IMR-90 (cell line): ENCODE measurements around the gene PTPRN2. TPM values are rescaled to one million over a fixed set of nuclear protein-coding genes. Genes with fewer than 3 reads are reported as not detected.

Experiments
- ATAC-seq: fragments of 200-7000 bp; cut with Tn5 transposase; 2 replicates; pipeline ENCODE4 v1.9.1; 2020; ENCODE audit warnings: low read depth, mild to moderate bottlenecking, moderate library complexity
- BruUV-seq: library from RNA; stranded (reverse); fragments of 400-500 nt; replicated peaks from 2 replicates; lab custom pipeline; 2021; lab: Mats Ljungman, UMichigan
- CTCF ChIA-PET: fragments of 300-600 bp; formaldehyde crosslinking; extraction: SDS; loops from one replicate; lab custom pipeline; 2021; ENCODE audit warnings: antibody characterized with exemption; lab: Yijun Ruan, JAX
- POLR2A ChIA-PET: fragments of 300-600 bp; sonication (Branson Sonifier 250); formaldehyde crosslinking; loops from one replicate; lab custom pipeline; 2022; ENCODE audit warnings: antibody characterized with exemption; ENCODE audit not compliant: unreplicated experiment; lab: Charles Lee
- DNase-seq: peaks from one replicate; pipeline ENCODE4 v3.0.0; 2013
- H2AFZ ChIP-seq: replicated peaks from 2 replicates; pipeline ENCODE3; 2013; ENCODE audit warnings: low read length, mild to moderate bottlenecking; ENCODE audit not compliant: poor library complexity
- H2AK5ac ChIP-seq: 2 replicates; pipeline ENCODE4 v1.6.1; 2013; ENCODE audit warnings: low read depth, low read length, inconsistent platforms
- H2AK9ac ChIP-seq: replicated peaks from 2 replicates; pipeline ENCODE3; 2013; ENCODE audit warnings: mild to moderate bottlenecking, low read depth, low read length, moderate library complexity; ENCODE audit not compliant: poor library complexity
- H2BK120ac ChIP-seq: 2 replicates; pipeline ENCODE4 v1.6.1; 2013; ENCODE audit warnings: low read depth, low read length, inconsistent platforms
- H2BK15ac ChIP-seq: 3 replicates; pipeline ENCODE4 v1.6.1; 2013; ENCODE audit warnings: low read depth, low read length, inconsistent platforms
- H2BK20ac ChIP-seq: 2 replicates; pipeline ENCODE4 v1.6.1; 2013; ENCODE audit warnings: low read depth, mild to moderate bottlenecking, inconsistent platforms, low read length, moderate library complexity
- H2BK5ac ChIP-seq: 2 replicates; pipeline ENCODE4 v1.6.1; 2013; ENCODE audit warnings: mild to moderate bottlenecking, low read depth, low read length, inconsistent platforms; ENCODE audit not compliant: poor library complexity, severe bottlenecking
- H3K14ac ChIP-seq: replicated peaks from 2 replicates; pipeline ENCODE4 v1.6.1; 2013; ENCODE audit warnings: low read depth, low read length, inconsistent platforms
- H3K18ac ChIP-seq: 2 replicates; pipeline ENCODE4 v1.6.1; 2013; ENCODE audit warnings: low read depth, low read length, control low read depth
- H3K23ac ChIP-seq: 2 replicates; pipeline ENCODE4 v1.6.1; 2013; ENCODE audit warnings: low read depth, low read length, inconsistent platforms
- H3K27ac ChIP-seq: 2 replicates; pipeline ENCODE4 v1.5.1; 2013; ENCODE audit warnings: mild to moderate bottlenecking, control low read depth, low read length; ENCODE audit not compliant: insufficient read depth
- H3K27me3 ChIP-seq: 2 replicates; pipeline ENCODE4 v1.6.1; 2013; ENCODE audit warnings: low read length; ENCODE audit not compliant: control insufficient read depth, insufficient read depth
- H3K36me3 ChIP-seq: 2 replicates; pipeline ENCODE4 v1.6.1; 2013; ENCODE audit warnings: low read length, mixed read lengths; ENCODE audit not compliant: control insufficient read depth, insufficient read depth
- H3K4ac ChIP-seq: 2 replicates; pipeline ENCODE4 v1.6.1; 2013; ENCODE audit warnings: low read depth, low read length, inconsistent platforms
- H3K4me1 ChIP-seq: 2 replicates; pipeline ENCODE4 v1.6.1; 2013; ENCODE audit warnings: low read length, mixed read lengths; ENCODE audit not compliant: control insufficient read depth, insufficient read depth
- H3K4me2 ChIP-seq: 2 replicates; pipeline ENCODE4 v1.6.1; 2013; ENCODE audit warnings: low read depth, mild to moderate bottlenecking, control low read depth, low read length, moderate library complexity
- H3K4me3 ChIP-seq: 2 replicates; pipeline ENCODE4 v1.5.1; 2013; ENCODE audit warnings: low read depth, mild to moderate bottlenecking, control low read depth, low read length, moderate library complexity; ENCODE audit not compliant: insufficient read depth
- H3K56ac ChIP-seq: 2 replicates; pipeline ENCODE4 v1.6.1; 2013; ENCODE audit warnings: low read length, inconsistent platforms; ENCODE audit not compliant: insufficient read depth; ENCODE audit errors: extremely low read depth
- H3K79me1 ChIP-seq, 2 experiments: 2 replicates each; pipeline ENCODE4 v1.6.1; 2013; ENCODE audit warnings: low read length in 2 of 2, inconsistent platforms in 1 of 2, low read depth in 1 of 2
- H3K9ac ChIP-seq: 2 replicates; pipeline ENCODE4 v1.6.1; 2013; ENCODE audit warnings: low read depth, low read length, control low read depth
- H3K9me1 ChIP-seq: 2 replicates; pipeline ENCODE4 v1.6.1; 2013; ENCODE audit warnings: low read length, inconsistent platforms; ENCODE audit not compliant: insufficient read depth
- H3K9me3 ChIP-seq: 2 replicates; pipeline ENCODE4 v1.6.1; 2013; ENCODE audit warnings: low read length; ENCODE audit not compliant: control insufficient read depth, insufficient read depth
- H4K20me1 ChIP-seq: 2 replicates; pipeline ENCODE4 v1.6.1; 2013; ENCODE audit warnings: low read length, inconsistent platforms; ENCODE audit not compliant: insufficient read depth
- H4K5ac ChIP-seq: 2 replicates; pipeline ENCODE4 v1.6.1; 2013; ENCODE audit warnings: mild to moderate bottlenecking, low read depth, low read length, control low read depth
- H4K8ac ChIP-seq, 2 experiments: 2 replicates each; pipeline ENCODE4 v1.6.1; 2013; ENCODE audit warnings: low read depth in 2 of 2, low read length in 2 of 2, control low read depth in 1 of 2, inconsistent platforms in 1 of 2
- H4K91ac ChIP-seq: 2 replicates; pipeline ENCODE4 v1.6.1; 2013; ENCODE audit warnings: low read depth, low read length, inconsistent platforms; ENCODE audit not compliant: insufficient read depth
- BHLHE40 ChIP-seq: fragments of 150-350 bp; IDR thresholded peaks from 2 replicates; pipeline ENCODE4 v1.6.1; 2016; ENCODE audit warnings: mild to moderate bottlenecking, low read depth, low read length
- CEBPB ChIP-seq: IDR thresholded peaks from 2 replicates; pipeline ENCODE4 v1.6.1; 2012; ENCODE audit warnings: low read depth, low read length, improper control_type of control experiment
- CHD1 ChIP-seq: IDR thresholded peaks from 2 replicates; pipeline ENCODE4 v1.6.1; 2012; ENCODE audit warnings: low read depth, low read length, improper control_type of control experiment
- FOS ChIP-seq: fragments of 150-350 bp; IDR thresholded peaks from 2 replicates; pipeline ENCODE4 v1.6.1; 2016; ENCODE audit warnings: low read depth, low read length
- MAFK ChIP-seq: IDR thresholded peaks from 2 replicates; pipeline ENCODE4 v1.6.1; 2012; ENCODE audit warnings: low read depth, low read length, improper control_type of control experiment
- MAZ ChIP-seq: IDR thresholded peaks from 2 replicates; pipeline ENCODE4 v1.6.1; 2012; ENCODE audit warnings: low read depth, mild to moderate bottlenecking, low read length, improper control_type of control experiment, moderate library complexity, borderline replicate concordance
- MXI1 ChIP-seq: IDR thresholded peaks from 2 replicates; pipeline ENCODE4 v1.6.1; 2012; ENCODE audit warnings: low read depth, mild to moderate bottlenecking, low read length, moderate library complexity, borderline replicate concordance
- NFE2L2 ChIP-seq: fragments of 150-350 bp; IDR thresholded peaks from 2 replicates; pipeline ENCODE4 v1.6.1; 2016; ENCODE audit warnings: low read depth, mild to moderate bottlenecking, low read length
- POLR2A ChIP-seq: IDR thresholded peaks from 2 replicates; pipeline ENCODE4 v1.6.1; 2012; ENCODE audit warnings: mild to moderate bottlenecking, low read depth, low read length
- RAD21 ChIP-seq: IDR thresholded peaks from 2 replicates; pipeline ENCODE4 v1.6.1; 2012; ENCODE audit warnings: low read length, improper control_type of control experiment
- RCOR1 ChIP-seq: IDR thresholded peaks from 2 replicates; pipeline ENCODE4 v1.6.1; 2012; ENCODE audit warnings: mild to moderate bottlenecking, low read length, improper control_type of control experiment; ENCODE audit not compliant: insufficient replicate concordance
- RFX5 ChIP-seq: IDR thresholded peaks from 2 replicates; pipeline ENCODE4 v1.8.0; 2012; ENCODE audit warnings: low read depth, mild to moderate bottlenecking, low read length, moderate library complexity
- SMC3 ChIP-seq: fragments of 150-350 bp; IDR thresholded peaks from 2 replicates; pipeline ENCODE4 v1.6.1; 2016; ENCODE audit warnings: low read depth, mild to moderate bottlenecking, antibody characterized with exemption, low read length, moderate library complexity
- WGBS, 2 experiments: methylation state at CpG; one replicate each; pipeline versions ENCODE4 v1.1.5 to v1.1.7; 2013; ENCODE audit warnings: missing lambda C conversion rate in 2 of 2; ENCODE audit not compliant: insufficient read length in 1 of 2; ENCODE audit errors: extremely low coverage in 2 of 2; 5-methylcytosine and 5-hydroxymethylcytosine counted together
- dilution Hi-C: fragments of 300-500 bp; cut with HindIII; formaldehyde crosslinking; loops from one replicate; pipeline ENCODE4 v1.14.3; 2018; ENCODE audit warnings: low sequenced_read_pairs; ENCODE audit not compliant: unreplicated experiment
- in situ Hi-C: fragments of 300-500 bp; cut with MboI; formaldehyde crosslinking; loops from 3 replicates; pipeline ENCODE4 v1.14.3; 2019; ENCODE audit warnings: low sequenced_read_pairs, inconsistent platforms, mixed read lengths
- intact Hi-C: fragments of 100-400 bp; cut with micrococcal nuclease; formaldehyde crosslinking; loops from 2 replicates; pipeline ENCODE4 v1.10.0; 2022
- polyA plus RNA-seq, 3 experiments: library from polyadenylated mRNA; depleted of rRNA; stranded (reverse); fragments of >200 nt; gene quantifications; 2 replicates each; pipeline ENCODE4 v1.2.3, GENCODE V29; 2012; ENCODE audit warnings: low replicate concordance in 1 of 3
- total RNA-seq: library from RNA; depleted of rRNA; stranded (reverse); fragments of >200 nt; gene quantifications from 2 replicates; pipeline ENCODE4 v1.2.3, GENCODE V29; 2012
- TF ChIP-seq, protein P1 (sequence below): fragments of 150-350 bp; IDR thresholded peaks from 2 replicates; pipeline ENCODE4 v1.6.1; 2017; ENCODE audit warnings: mild to moderate bottlenecking, antibody characterized with exemption, low read length, low read depth
- TF ChIP-seq, protein P2 (sequence below): conservative IDR thresholded peaks from 2 replicates; pipeline ENCODE4 v1.5.1; 2012; ENCODE audit warnings: mild to moderate bottlenecking, low read depth, low read length, improper control_type of control experiment
- TF ChIP-seq, protein P3 (sequence below): fragments of 150-350 bp; IDR thresholded peaks from 2 replicates; pipeline ENCODE4 v1.6.1; 2016; ENCODE audit warnings: low read depth, mild to moderate bottlenecking, low read length, moderate library complexity, borderline replicate concordance

Gene PTPRN2
- total and polyA plus RNA-seq, 2 of the 4 experiments (the other 2 are of a cell fraction): 0.03 TPM; not detected in 1

DNA sequence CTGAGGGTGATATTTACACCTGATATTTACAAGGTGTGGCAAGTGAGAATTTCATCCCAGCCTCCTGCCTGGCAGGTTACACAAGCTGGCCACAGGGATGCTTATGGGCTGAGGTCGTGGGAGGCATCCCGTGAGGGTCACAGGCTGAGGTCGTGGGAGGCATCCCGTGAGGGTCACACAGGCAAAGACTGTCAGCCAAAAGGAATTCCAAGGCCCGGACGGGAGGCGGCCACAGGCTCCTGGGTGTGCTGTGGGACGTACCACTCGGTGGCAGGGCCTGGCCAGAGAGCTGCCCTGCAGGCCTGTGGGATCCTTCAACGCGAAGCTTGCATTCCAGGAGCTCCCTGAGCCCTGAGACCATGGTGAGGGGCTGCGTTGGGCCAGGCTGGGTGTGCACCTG lies 790.3 kb downstream of the PTPRN2 start:
- H2BK15ac ChIP-seq: no peak overlapping the region
- H3K27ac ChIP-seq: no peak overlapping the region
- no peak overlapping the region for H2AK9ac ChIP-seq
- no peak overlapping the region for H4K5ac ChIP-seq
- peaks cover 64% of the 10 kb centered on the region for H3K9me3 ChIP-seq
- H2BK120ac ChIP-seq: no peak overlapping the region
- H3K9me1 ChIP-seq: no peaks in the 10 kb centered on the region
- H3K4me1 ChIP-seq: no peaks in the 10 kb centered on the region
- H4K91ac ChIP-seq: no peak overlapping the region
- no peak overlapping the region for H3K9ac ChIP-seq
- ChIA-PET CTCF (no interaction called here), POLR2A (no interaction called here)
- ATAC-seq (no peak), DNase-seq (no peak)
- H3K18ac ChIP-seq: no peak overlapping the region
- TF ChIP-seq, protein P1, sequence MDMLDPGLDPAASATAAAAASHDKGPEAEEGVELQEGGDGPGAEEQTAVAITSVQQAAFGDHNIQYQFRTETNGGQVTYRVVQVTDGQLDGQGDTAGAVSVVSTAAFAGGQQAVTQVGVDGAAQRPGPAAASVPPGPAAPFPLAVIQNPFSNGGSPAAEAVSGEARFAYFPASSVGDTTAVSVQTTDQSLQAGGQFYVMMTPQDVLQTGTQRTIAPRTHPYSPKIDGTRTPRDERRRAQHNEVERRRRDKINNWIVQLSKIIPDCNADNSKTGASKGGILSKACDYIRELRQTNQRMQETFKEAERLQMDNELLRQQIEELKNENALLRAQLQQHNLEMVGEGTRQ: no peak
- TF ChIP-seq, protein P2, sequence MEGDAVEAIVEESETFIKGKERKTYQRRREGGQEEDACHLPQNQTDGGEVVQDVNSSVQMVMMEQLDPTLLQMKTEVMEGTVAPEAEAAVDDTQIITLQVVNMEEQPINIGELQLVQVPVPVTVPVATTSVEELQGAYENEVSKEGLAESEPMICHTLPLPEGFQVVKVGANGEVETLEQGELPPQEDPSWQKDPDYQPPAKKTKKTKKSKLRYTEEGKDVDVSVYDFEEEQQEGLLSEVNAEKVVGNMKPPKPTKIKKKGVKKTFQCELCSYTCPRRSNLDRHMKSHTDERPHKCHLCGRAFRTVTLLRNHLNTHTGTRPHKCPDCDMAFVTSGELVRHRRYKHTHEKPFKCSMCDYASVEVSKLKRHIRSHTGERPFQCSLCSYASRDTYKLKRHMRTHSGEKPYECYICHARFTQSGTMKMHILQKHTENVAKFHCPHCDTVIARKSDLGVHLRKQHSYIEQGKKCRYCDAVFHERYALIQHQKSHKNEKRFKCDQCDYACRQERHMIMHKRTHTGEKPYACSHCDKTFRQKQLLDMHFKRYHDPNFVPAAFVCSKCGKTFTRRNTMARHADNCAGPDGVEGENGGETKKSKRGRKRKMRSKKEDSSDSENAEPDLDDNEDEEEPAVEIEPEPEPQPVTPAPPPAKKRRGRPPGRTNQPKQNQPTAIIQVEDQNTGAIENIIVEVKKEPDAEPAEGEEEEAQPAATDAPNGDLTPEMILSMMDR: no peak
- TF ChIP-seq FOS (no peak), POLR2A (no peak), RCOR1 (no peak), NFE2L2 (no peak), CHD1 (no peak), MAZ (no peak), BHLHE40 (no peak), RFX5 (no peak), RAD21 (no peak), MXI1 (no peak), CEBPB (no peak), MAFK (no peak), SMC3 (no peak)
- TF ChIP-seq, protein P3, sequence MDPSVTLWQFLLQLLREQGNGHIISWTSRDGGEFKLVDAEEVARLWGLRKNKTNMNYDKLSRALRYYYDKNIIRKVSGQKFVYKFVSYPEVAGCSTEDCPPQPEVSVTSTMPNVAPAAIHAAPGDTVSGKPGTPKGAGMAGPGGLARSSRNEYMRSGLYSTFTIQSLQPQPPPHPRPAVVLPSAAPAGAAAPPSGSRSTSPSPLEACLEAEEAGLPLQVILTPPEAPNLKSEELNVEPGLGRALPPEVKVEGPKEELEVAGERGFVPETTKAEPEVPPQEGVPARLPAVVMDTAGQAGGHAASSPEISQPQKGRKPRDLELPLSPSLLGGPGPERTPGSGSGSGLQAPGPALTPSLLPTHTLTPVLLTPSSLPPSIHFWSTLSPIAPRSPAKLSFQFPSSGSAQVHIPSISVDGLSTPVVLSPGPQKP: no peak
- WGBS, 2 experiments: 42% methylated on average over 5 of the region's 12 CpGs; no CpG with 5 or more reads in 1 of the 2 experiments
- no peak overlapping the region for H3K56ac ChIP-seq
- H2BK5ac ChIP-seq: no peak overlapping the region
- H4K8ac ChIP-seq: no peak overlapping the region
- no peak overlapping the region for H3K23ac ChIP-seq
- no peak overlapping the region for H2AFZ ChIP-seq
- H3K79me1 ChIP-seq: no peaks in the 10 kb centered on the region
- intact Hi-C loops: no loop called here
- H4K20me1 ChIP-seq: no peaks in the 10 kb centered on the region
- no TSS peak for BruUV-seq
- H3K4me2 ChIP-seq: no peak overlapping the region
- H3K4ac ChIP-seq: no peak overlapping the region
- in situ Hi-C loops: no loop called here
- no peak overlapping the region for H2AK5ac ChIP-seq
- H3K36me3 ChIP-seq: no peaks in the 10 kb centered on the region
- H3K27me3 ChIP-seq: no peaks in the 10 kb centered on the region
- dilution Hi-C loops: no loop called here
- no peak overlapping the region for H3K4me3 ChIP-seq
- H3K14ac ChIP-seq: no peak overlapping the region
- no peak overlapping the region for H2BK20ac ChIP-seq
